Endometrial microvascular endothelial cells (primary cell): ENCODE measurements around the gene RAMP2. TPM values are rescaled to one million over a fixed set of nuclear protein-coding genes. Genes with fewer than 3 reads are reported as not detected.

Experiments used
- in situ Hi-C: cut with HindIII; loops from 2 replicates; pipeline ENCODE4 v1.10.0; 2017; ENCODE audit warnings: low sequenced_read_pairs, low pct_unique_long_range_greater_than_20kb; ENCODE audit errors: inconsistent ontology term
- total RNA-seq: library from RNA; depleted of rRNA; stranded (reverse); fragments of >200 nt; gene quantifications from one replicate; pipeline ENCODE4 v1.2.3, GENCODE V29; 2015; ENCODE audit errors: inconsistent ontology term

RAMP2 gene
- total RNA-seq, 1 donor from 2014 or later: 2.8 TPM

- in situ Hi-C loops: no loop called here
Observed at GRCh38 chr17:42784409-42784808, 23.4 kb downstream of the RAMP2 start.

GRCh38 chr17:42784811-42785592, 24.0 kb downstream of the RAMP2 start:
- in situ Hi-C loops: no loop called here

DNA sequence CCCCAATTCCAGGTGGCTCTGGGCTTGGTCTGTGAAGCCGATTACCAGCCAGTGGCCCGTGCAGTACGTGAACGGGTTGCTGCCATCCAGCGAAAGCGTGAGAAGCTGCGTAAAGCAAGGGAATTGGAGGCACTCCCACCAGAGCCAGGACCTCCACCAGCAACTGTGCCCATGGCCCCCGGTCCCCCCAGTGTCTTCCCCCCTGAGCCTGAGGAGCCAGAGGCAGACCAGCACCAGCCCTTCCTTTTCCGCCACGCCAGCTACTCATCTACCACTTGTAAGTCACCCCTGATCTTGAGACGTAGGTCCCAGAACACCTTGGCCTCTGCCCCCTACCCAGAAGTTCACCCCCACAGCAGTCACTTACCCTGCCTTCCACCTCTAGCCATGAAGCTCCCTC, 26.2 kb downstream of the RAMP2 start:
- in situ Hi-C loops: no loop called here

DNA sequence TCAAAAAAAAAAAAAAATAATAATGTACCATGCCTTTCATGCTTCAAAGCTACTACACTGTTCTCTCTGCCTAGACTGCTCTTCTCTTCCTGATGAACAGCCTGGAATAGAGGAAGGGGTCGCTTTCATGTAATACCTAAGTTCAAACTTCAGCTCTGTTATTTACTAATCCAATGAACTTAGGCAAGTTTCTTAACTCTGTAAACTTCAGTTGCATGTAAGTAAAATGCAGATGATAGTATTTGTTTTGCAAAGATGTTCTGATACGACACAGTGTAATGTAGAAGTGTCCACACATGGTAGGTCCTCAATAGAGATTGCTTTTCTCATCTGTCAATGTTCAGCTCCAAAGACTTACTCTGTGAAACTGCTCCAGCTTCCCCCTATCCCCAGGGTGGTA, 30.9 kb downstream of the RAMP2 start:
- in situ Hi-C loops: no loop called here

DNA sequence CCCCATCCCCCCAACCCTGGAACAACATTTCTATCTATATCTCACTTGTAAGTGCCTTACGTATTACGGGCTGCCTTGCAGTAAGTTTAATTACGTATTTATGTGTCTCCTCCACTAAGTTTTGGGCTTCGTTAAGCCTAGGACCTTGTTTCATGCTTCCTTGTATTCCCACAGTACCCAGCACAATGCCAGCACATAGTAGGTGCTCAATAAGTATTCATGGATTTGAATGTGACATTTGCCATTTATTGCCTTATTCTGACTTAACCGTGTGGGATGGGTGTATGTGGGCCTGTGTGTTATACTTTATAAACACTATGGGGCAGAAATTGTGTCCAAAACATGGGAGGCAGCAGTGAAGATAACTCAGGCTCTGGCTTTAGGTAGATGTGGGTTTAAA, 31.5 kb downstream of the RAMP2 start:
- in situ Hi-C loops: no loop called here

DNA sequence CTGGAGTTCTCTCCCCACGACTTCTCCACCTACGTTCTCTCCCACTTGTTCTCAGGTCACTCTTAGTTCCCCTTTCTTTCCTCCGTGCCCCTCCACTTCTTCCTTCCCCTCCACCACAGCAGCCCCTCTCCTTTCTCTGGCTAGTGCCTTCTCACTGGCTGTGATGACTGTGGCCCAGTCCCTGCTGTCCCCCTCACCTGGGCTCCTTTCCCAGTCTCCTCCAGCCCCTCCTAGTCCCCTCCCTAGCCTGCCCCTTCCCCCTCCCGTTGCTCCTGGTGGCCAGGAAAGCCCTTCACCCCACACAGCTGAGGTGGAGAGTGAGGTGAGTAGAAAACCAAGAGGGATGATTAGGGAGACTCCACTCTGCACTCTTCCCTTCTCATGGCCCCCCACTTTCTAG, 34.0 kb downstream of the RAMP2 start:
- in situ Hi-C loops: no loop called here

DNA sequence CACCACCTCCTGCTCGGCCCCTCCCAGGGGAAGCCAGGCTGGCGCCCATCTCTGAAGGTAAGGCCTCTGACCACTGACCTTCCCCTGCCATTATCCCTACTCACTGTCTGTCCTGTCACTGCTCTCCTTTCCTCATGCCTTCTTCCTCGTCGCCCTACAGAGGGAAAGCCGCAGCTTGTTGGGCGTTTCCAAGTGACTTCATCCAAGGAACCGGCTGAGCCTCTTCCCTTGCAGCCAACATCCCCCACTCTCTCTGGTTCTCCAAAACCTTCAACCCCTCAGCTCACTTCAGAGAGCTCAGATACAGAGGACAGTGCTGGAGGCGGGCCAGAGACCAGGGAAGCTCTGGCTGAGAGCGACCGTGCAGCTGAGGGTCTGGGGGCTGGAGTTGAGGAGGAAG, 34.4 kb downstream of the RAMP2 start:
- in situ Hi-C loops: no loop called here

DNA sequence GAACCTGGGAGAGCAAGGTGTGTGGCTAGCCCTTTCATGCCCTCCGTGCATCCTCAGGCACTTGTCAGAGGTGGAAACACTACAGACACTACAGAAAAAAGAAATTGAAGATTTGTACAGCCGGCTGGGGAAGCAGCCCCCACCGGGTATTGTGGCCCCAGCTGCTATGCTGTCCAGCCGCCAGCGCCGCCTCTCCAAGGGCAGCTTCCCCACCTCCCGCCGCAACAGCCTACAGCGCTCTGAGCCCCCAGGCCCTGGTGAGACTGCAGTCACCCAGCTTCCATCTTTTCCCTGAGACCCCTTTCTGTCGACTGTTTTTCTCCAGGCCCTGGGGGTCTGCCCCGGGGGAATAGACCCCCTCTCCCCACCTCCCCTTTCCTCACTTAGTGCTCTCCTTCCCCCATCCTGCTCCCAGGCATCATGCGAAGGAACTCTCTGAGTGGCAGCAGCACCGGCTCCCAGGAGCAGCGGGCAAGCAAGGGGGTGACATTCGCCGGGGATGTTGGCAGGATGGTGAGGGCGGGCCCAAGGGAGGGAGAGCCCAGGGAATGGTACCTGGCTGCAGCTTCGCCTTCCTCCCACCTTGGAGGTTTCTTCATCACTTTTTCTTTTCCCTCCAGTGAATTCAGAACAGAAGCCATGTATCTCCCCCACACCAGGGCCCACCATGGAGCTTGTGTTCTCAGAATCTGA, 35.2 kb downstream of the RAMP2 start:
- in situ Hi-C loops: no loop called here

- in situ Hi-C loops: no loop called here
Observed at GRCh38 chr17:42797067-42798007, 36.3 kb downstream of the RAMP2 start.

GRCh38 chr17:42798011-42798382, 37.0 kb downstream of the RAMP2 start:
- in situ Hi-C loops: no loop called here

DNA sequence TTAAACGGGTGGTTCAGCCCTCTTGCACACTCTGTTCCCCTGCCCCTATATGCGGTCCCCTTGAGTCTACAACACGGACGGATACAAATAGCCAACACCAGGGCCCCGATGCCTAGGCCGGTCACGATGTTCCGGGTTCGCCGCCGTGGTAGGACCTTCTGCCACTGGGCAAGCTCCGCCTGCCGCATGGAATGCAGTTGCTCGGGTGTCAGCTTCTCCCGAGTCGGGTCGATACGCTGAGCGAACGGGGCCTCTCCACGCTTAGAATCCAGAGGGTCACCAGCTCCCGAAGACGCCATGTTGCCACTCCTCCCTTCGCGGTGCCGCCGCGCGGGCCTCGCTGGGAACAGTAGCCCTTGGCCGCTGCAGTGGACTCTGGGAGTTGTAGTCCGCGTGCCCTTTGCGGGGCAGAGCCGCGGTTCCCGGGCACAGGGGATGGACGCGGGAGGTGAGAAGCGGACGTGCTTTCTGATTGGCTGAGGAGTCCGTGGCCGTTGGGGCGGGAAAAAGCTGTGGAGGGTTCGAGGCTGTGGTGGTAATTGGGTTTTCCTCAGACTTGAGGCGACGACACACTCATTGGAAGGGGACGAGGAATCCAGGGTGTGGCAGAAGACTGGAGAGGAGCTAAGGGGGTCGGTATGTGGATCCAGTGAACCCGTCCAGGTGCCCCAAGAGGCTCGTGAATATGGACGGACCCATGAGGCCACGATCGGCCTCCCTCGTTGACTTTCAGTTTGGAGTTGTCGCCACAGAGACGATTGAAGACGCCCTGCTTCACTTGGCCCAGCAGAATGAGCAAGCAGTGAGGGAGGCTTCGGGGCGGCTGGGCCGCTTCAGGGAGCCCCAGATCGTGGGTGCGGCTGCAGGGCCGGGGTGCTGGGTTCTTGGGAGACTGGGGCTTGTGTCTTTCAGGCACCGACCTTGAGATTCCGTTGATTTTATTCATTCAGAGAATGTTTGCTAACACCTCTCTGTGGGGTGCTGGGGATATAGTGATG, 37.7 kb downstream of the RAMP2 start, which contains the start of the genes CNTD1 and COA3:
TSS of gene CNTD1 (plus strand) at position 479 of the 998 bp plus-strand sequence. CDS start at position 686, 207 bp downstream.
TSS of gene COA3 (minus strand) at position 322 of the 998 bp plus-strand sequence. CDS start at position 299, 23 bp downstream.
- in situ Hi-C loops: no loop called here

- in situ Hi-C loops: no loop called here
Observed at GRCh38 chr17:42803074-42803883, 42.3 kb downstream of the RAMP2 start.

GRCh38 chr17:42804918-42805367, 43.9 kb downstream of the RAMP2 start:
- in situ Hi-C loops: no loop called here

GRCh38 chr17:42806249-42806648, 45.2 kb downstream of the RAMP2 start:
- in situ Hi-C loops: no loop called here

DNA sequence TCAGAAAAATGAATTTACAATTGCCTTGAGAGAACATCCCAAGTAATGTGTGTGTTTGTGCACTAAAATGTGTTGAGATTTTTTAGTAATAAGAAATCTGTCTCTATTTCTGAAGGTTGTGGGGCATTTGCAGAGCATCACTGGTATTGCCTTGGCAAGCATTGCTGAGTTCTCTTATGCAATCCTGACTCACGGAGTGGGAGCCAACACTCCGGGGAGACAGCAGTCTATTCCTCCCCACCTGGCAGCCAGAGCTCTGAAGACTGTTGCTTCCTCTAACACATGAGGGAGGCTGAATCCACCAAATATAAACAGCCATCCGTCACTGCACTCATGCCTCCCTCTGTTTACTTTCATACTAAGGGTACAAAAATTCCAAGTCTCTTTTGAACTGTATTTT, 48.2 kb downstream of the RAMP2 start:
- in situ Hi-C loops: no loop called here
